ENCODE data around the gene P4HB. TPM values are rescaled to one million over a fixed set of nuclear protein-coding genes. Genes with fewer than 3 reads are reported as not detected.

P4HB gene
- total RNA-seq, 6 experiments from 2014 or later, result 856 to 5,039 (median 1,455) TPM

GRCh38 chr17:81898029-81898866, 37.9 kb upstream of the P4HB start:
- TF ChIP-seq CTCF (IDR thresholded peaks at IDR 0.05) (no peak), POLR2A (IDR thresholded peaks at IDR 0.05) (no peak)
- Histone ChIP-seq H3K9me3 (no peaks in the 10 kb centered on the region), H3K36me3 (peaks cover 0 to 42% (median 10%) of the 10 kb centered on the region in 4 donors), H3K27ac (no peak overlapping the region), H3K27me3 (no peaks in the 10 kb centered on the region), H3K4me3 (no peak overlapping the region), H3K4me1 (peaks cover 0 to 21% (median 5%) of the 10 kb centered on the region in 4 donors)
- intact Hi-C loops (cut with DNase I), result no loop called here
- WGBS (ENCODE audit: insufficient coverage, low coverage, low lambda C conversion rate, missing lambda C conversion rate), result 89% methylated on average over 10 of the region's 19 CpGs
- DNase-seq, result no peak
- no peak for ATAC-seq

GRCh38 chr17:81895400-81895799, 35.1 kb upstream of the P4HB start:
- H3K27ac ChIP-seq, result no peak overlapping the region
- no peak for TF ChIP-seq POLR2A (IDR thresholded peaks at IDR 0.05)
- no peak for TF ChIP-seq CTCF (IDR thresholded peaks at IDR 0.05)
- intact Hi-C loops (cut with DNase I), result no loop called here
- ATAC-seq (no peak), DNase-seq (no peak)
- peaks cover 0 to 42% (median 10%) of the 10 kb centered on the region in 4 donors for H3K36me3 ChIP-seq
- no peaks in the 10 kb centered on the region for H3K9me3 ChIP-seq
- WGBS (ENCODE audit: insufficient coverage, low coverage, low lambda C conversion rate, missing lambda C conversion rate), result 90% methylated on average over 5 of the region's 11 CpGs
- H3K27me3 ChIP-seq, result no peaks in the 10 kb centered on the region
- H3K4me1 ChIP-seq, result peaks cover 0 to 12% (median 2%) of the 10 kb centered on the region in 4 donors
- H3K4me3 ChIP-seq, result no peak overlapping the region

- ATAC-seq (no peak), DNase-seq (no peak)
- peaks cover 0 to 19% (median 5%) of the 10 kb centered on the region in 4 donors for H3K4me1 ChIP-seq
- H3K4me3 ChIP-seq, result peak overlapping the region; percentile 81 to 91 (median 91)
- no peaks in the 10 kb centered on the region for H3K27me3 ChIP-seq
- TF ChIP-seq CTCF (IDR thresholded peaks at IDR 0.05) (no peak), POLR2A (IDR thresholded peaks at IDR 0.05) (no peak)
- no CpG with 5 or more reads among the region's 40 CpGs for WGBS (ENCODE audit: insufficient coverage, low coverage, low lambda C conversion rate, missing lambda C conversion rate)
- H3K9me3 ChIP-seq, result no peaks in the 10 kb centered on the region
- peaks cover 3 to 51% (median 18%) of the 10 kb centered on the region in 4 donors for H3K36me3 ChIP-seq
- H3K27ac ChIP-seq, result peak overlapping the region; percentile 15 to 75 (median 67)
- intact Hi-C loops (cut with DNase I), result no loop called here
These were observed 30.9 kb upstream of the P4HB start for GRCh38 chr17:81891303-81891552.

GRCh38 chr17:81890447-81891302, 30.3 kb upstream of the P4HB start:
- peaks cover 3 to 50% (median 16%) of the 10 kb centered on the region in 4 donors for H3K36me3 ChIP-seq
- H3K27me3 ChIP-seq, result no peaks in the 10 kb centered on the region
- TF ChIP-seq CTCF (IDR thresholded peaks at IDR 0.05) (no peak), POLR2A (IDR thresholded peaks at IDR 0.05) (no peak)
- H3K4me3 ChIP-seq, result peak overlapping the region; percentile 81 to 91 (median 91)
- DNase-seq, result peak in 1 of 3 donors; percentile 28
- H3K4me1 ChIP-seq, result peaks cover 0 to 19% (median 5%) of the 10 kb centered on the region in 4 donors
- 8% methylated on average over 20 of the region's 69 CpGs for WGBS (ENCODE audit: insufficient coverage, low coverage, low lambda C conversion rate, missing lambda C conversion rate)
- H3K27ac ChIP-seq, result peak overlapping the region; percentile 15 to 75 (median 67)
- intact Hi-C loops (cut with DNase I), result no loop called here
- no peak for ATAC-seq
- no peaks in the 10 kb centered on the region for H3K9me3 ChIP-seq
